Measurements from ENCODE around the gene GBGT1. TPM values are rescaled to one million over a fixed set of nuclear protein-coding genes. Genes with fewer than 3 reads are reported as not detected.

GBGT1 gene
- total RNA-seq, 3 donors from 2014 or later (not counting 1 experiment from before 2014, with no cell fraction given) = 1.4 to 2.2 (median 1.7) TPM

GRCh38 chr9:133167769-133168168 is 4.1 kb upstream of the GBGT1 start:
- H3K4me1 Mint-ChIP-seq = no peaks in the 10 kb centered on the region
- no peaks in the 10 kb centered on the region for H3K36me3 Mint-ChIP-seq
- ATAC-seq (no peak), DNase-seq (no peak)
- no peak overlapping the region for H3K27ac ChIP-seq (ENCODE audit: low read length)
- no peak overlapping the region for H3K4me3 Mint-ChIP-seq
- no peak for TF ChIP-seq CTCF (IDR thresholded peaks at IDR 0.05)
- intact Hi-C loops (cut with micrococcal nuclease) = no loop called here
- no peaks in the 10 kb centered on the region for H3K9me3 ChIP-seq (ENCODE audit: control insufficient read depth, insufficient read depth, low read length)
- no peak overlapping the region for H3K27ac Mint-ChIP-seq
- peaks cover 15% of the 10 kb centered on the region for H3K4me1 ChIP-seq (ENCODE audit: control insufficient read depth, insufficient read depth, low read length)
- H3K9me3 Mint-ChIP-seq = no peaks in the 10 kb centered on the region
- H3K27me3 ChIP-seq (ENCODE audit: control insufficient read depth, insufficient read depth, low read length) = peaks cover under 1% of the 10 kb centered on the region
- H3K36me3 ChIP-seq (ENCODE audit: control insufficient read depth, insufficient read depth, low read length) = no peaks in the 10 kb centered on the region
- 84% methylated on average over 3 of the region's 3 CpGs for WGBS (ENCODE audit: insufficient coverage)
- no peak overlapping the region for H3K4me3 ChIP-seq (ENCODE audit: low read length)
- H3K27me3 Mint-ChIP-seq (ENCODE audit: low read depth in 2 of 2) = peaks cover 5% of the 10 kb centered on the region in 2 donors

- ATAC-seq (no peak), DNase-seq (no peak)
- Histone ChIP-seq H3K4me3 (ENCODE audit: low read length) (no peak overlapping the region), H3K9me3 (ENCODE audit: control insufficient read depth, insufficient read depth, low read length) (no peaks in the 10 kb centered on the region), H3K36me3 (ENCODE audit: control insufficient read depth, insufficient read depth, low read length) (no peaks in the 10 kb centered on the region), H3K27ac (ENCODE audit: low read length) (no peak overlapping the region), H3K4me1 (ENCODE audit: control insufficient read depth, insufficient read depth, low read length) (peaks cover 16% of the 10 kb centered on the region), H3K27me3 (ENCODE audit: control insufficient read depth, insufficient read depth, low read length) (peaks cover 3% of the 10 kb centered on the region)
- intact Hi-C loops (cut with micrococcal nuclease) = no loop called here
- Mint-ChIP-seq H3K36me3 (no peaks in the 10 kb centered on the region), H3K27ac (no peak overlapping the region), H3K4me3 (no peak overlapping the region), H3K9me3 (no peaks in the 10 kb centered on the region), H3K4me1 (no peaks in the 10 kb centered on the region), H3K27me3 (ENCODE audit: low read depth in 2 of 2) (peaks cover 5 to 10% of the 10 kb centered on the region in 2 donors)
- TF ChIP-seq CTCF (IDR thresholded peaks at IDR 0.05) = no peak
- 73% methylated on average over 3 of the region's 3 CpGs for WGBS (ENCODE audit: insufficient coverage)
Observed at GRCh38 chr9:133167096-133167730, 3.5 kb upstream of the GBGT1 start.

- no peak overlapping the region for H3K27ac ChIP-seq (ENCODE audit: low read length)
- intact Hi-C loops (cut with micrococcal nuclease) = no loop called here
- 90% methylated on average over 17 of the region's 17 CpGs for WGBS (ENCODE audit: insufficient coverage)
Observed at GRCh38 chr9:133166392-133166791, 2.7 kb upstream of the GBGT1 start.

More at GRCh38 chr9:133166392-133166791, 2.7 kb upstream of the GBGT1 start:
- H3K4me1 ChIP-seq (ENCODE audit: control insufficient read depth, insufficient read depth, low read length) = peaks cover 16% of the 10 kb centered on the region
- H3K4me1 Mint-ChIP-seq = no peaks in the 10 kb centered on the region
- H3K9me3 ChIP-seq (ENCODE audit: control insufficient read depth, insufficient read depth, low read length) = no peaks in the 10 kb centered on the region
- no peak overlapping the region for H3K4me3 Mint-ChIP-seq
- no peaks in the 10 kb centered on the region for H3K36me3 Mint-ChIP-seq
- no peaks in the 10 kb centered on the region for H3K36me3 ChIP-seq (ENCODE audit: control insufficient read depth, insufficient read depth, low read length)
- no peaks in the 10 kb centered on the region for H3K9me3 Mint-ChIP-seq
- H3K27me3 ChIP-seq (ENCODE audit: control insufficient read depth, insufficient read depth, low read length) = peaks cover 3% of the 10 kb centered on the region
- no peak overlapping the region for H3K27ac Mint-ChIP-seq
- H3K27me3 Mint-ChIP-seq (ENCODE audit: low read depth in 2 of 2) = peaks cover 3 to 10% of the 10 kb centered on the region in 2 donors
- no peak for TF ChIP-seq CTCF (IDR thresholded peaks at IDR 0.05)
- H3K4me3 ChIP-seq (ENCODE audit: low read length) = no peak overlapping the region
- ATAC-seq = no peak
- no peak for DNase-seq

Measured in natural killer cell (primary cell).